Brain microvascular endothelial cell (primary cell): ENCODE results near the gene CRYBB1.
A peak's percentile ranks its signal among the peaks of the same experiment; 100 is the strongest.

Source experiments
- DNase-seq: peaks from one replicate; pipeline ENCODE4 v3.0.0-alpha.2; 2020
- H3K27ac ChIP-seq: fragments of 250-450 bp; sonication (Bioruptor Pico); 2 replicates; pipeline ENCODE4 v1.5.1; 2020; ENCODE audit warnings: mild to moderate bottlenecking, moderate library complexity
- H3K27me3 ChIP-seq: fragments of 250-450 bp; sonication (Bioruptor Pico); replicated peaks from 2 replicates; pipeline ENCODE4 v1.5.1; 2020; ENCODE audit warnings: mild to moderate bottlenecking
- H3K36me3 ChIP-seq: fragments of 250-450 bp; sonication (Bioruptor Pico); replicated peaks from 2 replicates; pipeline ENCODE4 v1.5.1; 2020; ENCODE audit warnings: mild to moderate bottlenecking
- H3K4me3 ChIP-seq: 2 replicates; pipeline ENCODE4 v1.5.1; 2011; ENCODE audit warnings: low read depth, mild to moderate bottlenecking, control low read depth, low read length, moderate library complexity
- CTCF ChIP-seq: IDR thresholded peaks from 2 replicates; pipeline ENCODE4 v1.5.1; 2011; ENCODE audit warnings: low read depth, mild to moderate bottlenecking, moderate library complexity, low read length, control low read depth, inconsistent platforms; ENCODE audit errors: missing control alignments
- in situ Hi-C: cut with HindIII; loops from 2 replicates; pipeline ENCODE4 v1.10.0; 2017; ENCODE audit warnings: low sequenced_read_pairs, low pct_ligation_motif_present

CRYBB1 gene

GRCh38 chr22:26617271-26618199, at the start of gene CRYBB1:
Gene CRYBB1, minus strand, starts transcription at chr22:26618027. Its CDS starts 1,708 bp downstream, at chr22:26616319.
- H3K4me3 ChIP-seq: no peak within 1 kb of the TSS
- in situ Hi-C loops: no loop called here
- DNase-seq: no peak
- no peak for TF ChIP-seq CTCF
- H3K27me3 ChIP-seq: no peaks in the 10 kb centered on the region
- no peak within 1 kb of the TSS for H3K27ac ChIP-seq
- no peaks in the 10 kb centered on the region for H3K36me3 ChIP-seq

GRCh38 chr22:26667140-26667539, 49.3 kb upstream of the CRYBB1 start:
- H3K36me3 ChIP-seq: no peaks in the 10 kb centered on the region
- no peaks in the 10 kb centered on the region for H3K27me3 ChIP-seq
- TF ChIP-seq CTCF: no peak
- H3K27ac ChIP-seq: no peak overlapping the region
- H3K4me3 ChIP-seq: no peak overlapping the region
- in situ Hi-C loops: no loop called here
- DNase-seq: no peak

- in situ Hi-C loops: no loop called here
- Histone ChIP-seq H3K36me3 (no peaks in the 10 kb centered on the region), H3K27ac (no peak overlapping the region)
Measured at GRCh38 chr22:26665813-26666231, 48.0 kb upstream of the CRYBB1 start.

GRCh38 chr22:26663374-26663923, 45.6 kb upstream of the CRYBB1 start:
- DNase-seq: no peak
- TF ChIP-seq CTCF: no peak
- Histone ChIP-seq H3K36me3 (no peaks in the 10 kb centered on the region), H3K27ac (no peak overlapping the region), H3K4me3 (no peak overlapping the region), H3K27me3 (no peaks in the 10 kb centered on the region)
- in situ Hi-C loops: no loop called here

More at GRCh38 chr22:26665813-26666231, 48.0 kb upstream of the CRYBB1 start:
- DNase-seq: peak; percentile 61
- no peak for TF ChIP-seq CTCF
- no peak overlapping the region for H3K4me3 ChIP-seq
- no peaks in the 10 kb centered on the region for H3K27me3 ChIP-seq

- no peak overlapping the region for H3K4me3 ChIP-seq
- no peaks in the 10 kb centered on the region for H3K36me3 ChIP-seq
- H3K27me3 ChIP-seq: peaks cover 6% of the 10 kb centered on the region
- DNase-seq: no peak
- TF ChIP-seq CTCF: no peak
- in situ Hi-C loops: no loop called here
- no peak overlapping the region for H3K27ac ChIP-seq
Measured at GRCh38 chr22:26662160-26662559, 44.3 kb upstream of the CRYBB1 start.
